AG10803 (cell line): ENCODE results near the gene CEP290.
A peak's percentile ranks its signal among the peaks of the same experiment; 100 is the strongest.

Source experiments
- DNase-seq: peaks from one replicate; pipeline ENCODE4 v3.0.0; 2010; ENCODE audit warnings: low read depth
- H3K4me3 ChIP-seq: 2 replicates; pipeline ENCODE4 v1.5.1; 2011; ENCODE audit warnings: mild to moderate bottlenecking, low read length, control low read depth
- TF ChIP-seq, protein P1 (sequence below): conservative IDR thresholded peaks from 2 replicates; pipeline ENCODE4 v1.5.1; 2011; ENCODE audit warnings: mild to moderate bottlenecking, low read length, control low read depth, inconsistent platforms

Gene CEP290

GRCh38 chr12:88113871-88114270 lies 28.0 kb downstream of the CEP290 start:
- H3K4me3 ChIP-seq: no peak overlapping the region
- TF ChIP-seq, protein P1, sequence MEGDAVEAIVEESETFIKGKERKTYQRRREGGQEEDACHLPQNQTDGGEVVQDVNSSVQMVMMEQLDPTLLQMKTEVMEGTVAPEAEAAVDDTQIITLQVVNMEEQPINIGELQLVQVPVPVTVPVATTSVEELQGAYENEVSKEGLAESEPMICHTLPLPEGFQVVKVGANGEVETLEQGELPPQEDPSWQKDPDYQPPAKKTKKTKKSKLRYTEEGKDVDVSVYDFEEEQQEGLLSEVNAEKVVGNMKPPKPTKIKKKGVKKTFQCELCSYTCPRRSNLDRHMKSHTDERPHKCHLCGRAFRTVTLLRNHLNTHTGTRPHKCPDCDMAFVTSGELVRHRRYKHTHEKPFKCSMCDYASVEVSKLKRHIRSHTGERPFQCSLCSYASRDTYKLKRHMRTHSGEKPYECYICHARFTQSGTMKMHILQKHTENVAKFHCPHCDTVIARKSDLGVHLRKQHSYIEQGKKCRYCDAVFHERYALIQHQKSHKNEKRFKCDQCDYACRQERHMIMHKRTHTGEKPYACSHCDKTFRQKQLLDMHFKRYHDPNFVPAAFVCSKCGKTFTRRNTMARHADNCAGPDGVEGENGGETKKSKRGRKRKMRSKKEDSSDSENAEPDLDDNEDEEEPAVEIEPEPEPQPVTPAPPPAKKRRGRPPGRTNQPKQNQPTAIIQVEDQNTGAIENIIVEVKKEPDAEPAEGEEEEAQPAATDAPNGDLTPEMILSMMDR: no peak
- peak; percentile 15 for DNase-seq

DNA sequence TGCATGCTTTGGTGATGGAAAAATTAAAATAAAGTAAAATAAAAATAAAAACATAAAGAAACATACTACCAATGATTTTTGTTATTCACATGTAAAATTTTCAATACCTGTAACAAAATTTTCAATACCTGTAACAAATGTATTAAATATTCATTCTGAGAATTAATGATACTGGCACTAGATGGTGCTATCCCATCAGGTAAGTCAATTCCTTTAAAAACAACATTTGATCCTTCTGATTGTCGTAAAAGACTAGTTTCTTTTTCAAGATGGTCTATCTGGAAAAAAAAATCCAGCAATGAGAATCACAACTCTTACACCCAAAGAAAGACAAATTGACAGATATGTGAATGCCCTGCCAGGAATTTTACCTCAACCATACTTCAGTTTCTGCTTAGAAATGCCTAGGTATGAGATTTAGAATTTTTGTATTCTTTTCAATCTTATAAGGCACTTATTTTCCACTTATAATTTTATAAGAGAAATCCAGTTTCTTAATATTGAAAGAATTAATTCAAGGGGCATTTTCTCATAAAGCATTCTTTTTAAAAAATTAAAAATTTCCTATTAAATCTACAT lies 30.7 kb downstream of the CEP290 start:
- DNase-seq: peak; percentile 69

DNA sequence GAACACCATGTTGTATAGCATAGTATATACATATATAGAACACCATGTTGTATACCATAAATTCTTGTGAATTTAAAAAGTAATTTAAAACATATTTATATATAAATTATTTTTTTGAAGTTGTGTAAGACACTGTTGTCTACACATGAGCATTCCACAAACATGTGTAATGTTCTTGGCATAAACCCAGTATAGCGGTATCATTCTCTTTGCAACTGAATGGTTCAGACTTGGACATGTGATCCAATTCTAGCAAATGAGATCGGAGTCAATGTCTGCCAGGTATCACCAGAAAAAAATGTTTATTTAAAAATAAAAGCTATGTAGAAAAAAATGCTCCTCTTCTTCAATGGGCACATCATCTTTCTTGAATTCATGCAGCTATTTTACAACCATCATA lies 33.9 kb downstream of the CEP290 start:
- peak; percentile 23 for DNase-seq
- H3K4me3 ChIP-seq: no peak overlapping the region
- TF ChIP-seq, protein P1: no peak

More for the DNA sequence above, 30.7 kb downstream of the CEP290 start:
- TF ChIP-seq, protein P1: peak; percentile 52
- peak overlapping the region; percentile 46 for H3K4me3 ChIP-seq

DNA sequence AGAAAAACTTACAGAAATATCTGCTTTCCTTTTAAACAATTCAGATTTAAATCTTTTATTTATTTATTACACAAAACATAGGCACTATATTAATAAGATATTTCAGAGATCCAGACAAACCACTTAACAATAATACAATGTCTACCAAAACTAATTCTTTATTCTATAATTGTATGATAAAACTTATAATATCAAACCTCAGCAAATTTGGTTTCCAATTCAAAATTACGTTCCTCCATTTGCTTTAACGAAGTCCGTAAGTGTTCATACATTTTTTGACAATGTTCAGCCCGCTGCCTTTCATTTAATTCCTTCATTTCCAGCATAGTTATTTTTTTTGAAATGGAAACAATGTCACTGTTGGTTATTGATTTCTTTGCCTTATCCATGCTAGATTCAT lies 48.3 kb downstream of the CEP290 start:
- TF ChIP-seq, protein P1: no peak
- DNase-seq: no peak
- H3K4me3 ChIP-seq: no peak overlapping the region

DNA sequence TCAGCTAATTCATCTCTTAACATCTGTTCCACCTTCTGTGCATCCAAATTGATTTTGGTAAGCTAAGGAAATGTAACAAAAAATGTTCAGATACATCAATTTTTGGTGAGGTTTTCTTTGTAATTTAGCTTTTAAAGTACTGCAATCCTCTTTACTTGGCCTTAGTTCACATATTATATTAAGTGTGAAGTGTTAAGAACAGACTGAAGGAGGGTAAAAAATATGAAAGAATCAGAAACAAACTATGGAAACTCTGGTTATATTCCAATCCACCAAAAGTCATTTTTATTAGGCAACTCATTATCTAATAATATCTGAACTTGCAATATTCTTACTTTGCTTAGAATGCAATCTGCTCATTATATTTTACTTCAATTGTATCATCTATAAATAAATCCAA lies 49.1 kb downstream of the CEP290 start:
- TF ChIP-seq, protein P1: no peak
- DNase-seq: no peak

DNA sequence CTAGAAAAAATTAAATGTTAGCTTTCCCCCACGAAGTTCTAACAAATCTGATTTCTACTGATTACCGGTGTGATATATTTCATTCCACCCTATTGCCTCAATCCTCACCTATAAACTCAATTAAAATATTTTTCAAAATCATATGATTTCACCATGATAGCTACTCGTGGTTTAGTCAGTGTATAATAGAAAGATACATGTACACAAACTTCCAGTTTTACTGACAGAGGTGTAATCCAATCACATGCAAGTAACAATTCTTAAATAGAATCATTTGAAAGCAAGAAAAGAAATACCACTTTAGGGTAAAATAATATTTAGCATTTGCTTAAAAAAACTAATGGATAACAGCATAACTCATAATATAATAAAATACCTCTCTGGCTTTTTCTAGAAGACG lies 57.7 kb downstream of the CEP290 start:
- TF ChIP-seq, protein P1: no peak
- no peak overlapping the region for H3K4me3 ChIP-seq
- no peak for DNase-seq

More for the DNA sequence above, 49.1 kb downstream of the CEP290 start:
- H3K4me3 ChIP-seq: no peak overlapping the region

DNA sequence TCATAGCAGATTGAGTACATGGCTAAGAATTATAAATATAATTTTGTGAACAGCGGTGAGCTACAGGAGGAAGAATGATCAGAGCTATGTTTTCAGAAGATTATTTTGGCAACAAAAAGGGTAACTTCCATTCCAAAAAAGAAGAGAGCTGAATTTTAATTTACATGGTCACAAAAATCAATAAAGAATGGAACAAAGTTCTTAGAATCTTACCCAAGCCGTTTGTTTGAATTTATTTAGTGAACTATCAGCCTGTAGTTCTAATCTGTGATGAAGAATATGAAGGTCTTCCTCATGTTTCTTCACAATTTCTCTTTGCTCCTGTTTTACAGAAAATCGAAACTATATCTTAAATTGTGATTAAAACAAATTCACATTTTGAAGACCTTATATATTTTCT lies 58.3 kb downstream of the CEP290 start:
- TF ChIP-seq, protein P1: no peak
- H3K4me3 ChIP-seq: no peak overlapping the region
- DNase-seq: no peak
